Mononuclear cell (primary cell): Measurements from ENCODE around the gene PLEKHN1. TPM values are rescaled to one million over a fixed set of nuclear protein-coding genes. Genes with fewer than 3 reads are reported as not detected.
"Not testable (repeated sequence)": the region's sequence is repeated elsewhere in the genome, so short reads cannot be mapped to it uniquely, and the experiment has no call there.

ENCODE experiments used
- H3K27me3 ChIP-seq: 2 replicates; pipeline ENCODE4 v1.6.0; 2011; ENCODE audit warnings: low read length, control low read depth; ENCODE audit not compliant: insufficient read depth
- H3K4me1 ChIP-seq: 2 replicates; pipeline ENCODE4 v1.5.1; 2011; ENCODE audit warnings: mild to moderate bottlenecking, low read length, control low read depth; ENCODE audit not compliant: insufficient read depth
- H3K4me3 ChIP-seq: 2 replicates; pipeline ENCODE4 v1.5.1; 2011; ENCODE audit warnings: mild to moderate bottlenecking, low read length, moderate library complexity
- H3K9me3 ChIP-seq: 2 replicates; pipeline ENCODE4 v1.5.1; 2011; ENCODE audit warnings: low read depth, mild to moderate bottlenecking, control low read depth, low read length
- total RNA-seq: library from RNA; depleted of rRNA; stranded (reverse); fragments of >200 nt; gene quantifications from one replicate; pipeline ENCODE4 v1.2.3, GENCODE V29; 2012

The PLEKHN1 gene
- total RNA-seq, 1 donor = 0.10 TPM

DNA sequence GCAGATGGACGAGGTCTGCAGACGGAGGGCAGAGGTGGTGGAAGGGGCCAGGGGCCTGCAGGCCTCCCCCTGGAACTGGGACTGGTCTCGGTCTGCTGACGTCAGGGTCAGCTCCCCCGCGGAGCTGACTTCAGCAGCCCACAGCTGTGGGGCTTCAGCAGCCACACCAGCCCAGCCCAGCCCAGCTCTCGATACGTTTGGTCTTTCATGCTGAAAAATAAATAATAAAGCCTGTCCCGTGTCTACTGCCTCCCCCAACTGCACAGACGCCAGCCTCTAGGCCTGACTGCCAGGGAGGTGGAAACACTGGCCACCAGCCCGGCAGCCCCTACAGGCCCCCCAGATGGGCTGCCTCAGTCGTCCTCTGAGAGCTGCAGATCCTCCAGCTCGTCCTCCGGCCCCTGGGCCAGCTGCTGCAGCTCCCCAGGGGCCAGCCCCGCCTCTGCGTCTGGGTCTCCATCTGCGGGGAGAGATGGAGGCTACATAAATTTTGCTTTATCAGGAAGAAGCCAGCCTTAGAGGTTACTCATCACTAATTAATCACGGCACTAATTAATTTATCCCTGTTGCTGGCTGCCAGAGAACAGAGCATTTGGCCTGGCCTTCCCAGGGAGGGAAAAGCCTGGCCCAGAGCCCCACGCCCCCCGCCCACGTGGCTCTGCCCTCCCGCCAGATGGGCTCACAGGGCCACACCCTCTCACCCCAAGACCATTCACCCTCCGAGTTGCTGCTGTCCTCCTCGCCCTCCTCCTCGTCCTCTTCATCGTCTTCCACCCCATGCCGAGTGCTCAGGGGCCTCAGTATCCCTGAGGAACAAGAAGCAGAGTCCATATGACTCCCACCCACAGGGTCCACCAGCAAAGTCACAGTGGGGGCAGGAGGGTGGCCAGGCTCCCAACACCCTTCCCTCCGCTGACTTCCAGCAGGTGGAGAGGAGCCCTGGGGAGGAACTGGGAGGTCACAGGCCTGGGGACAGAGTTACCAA, 21.6 kb upstream of the PLEKHN1 start:
- Histone ChIP-seq H3K4me1 (peaks cover 11% of the 10 kb centered on the region), H3K4me3 (no peak overlapping the region), H3K9me3 (no peaks in the 10 kb centered on the region), H3K27me3 (peaks cover 21% of the 10 kb centered on the region)

DNA sequence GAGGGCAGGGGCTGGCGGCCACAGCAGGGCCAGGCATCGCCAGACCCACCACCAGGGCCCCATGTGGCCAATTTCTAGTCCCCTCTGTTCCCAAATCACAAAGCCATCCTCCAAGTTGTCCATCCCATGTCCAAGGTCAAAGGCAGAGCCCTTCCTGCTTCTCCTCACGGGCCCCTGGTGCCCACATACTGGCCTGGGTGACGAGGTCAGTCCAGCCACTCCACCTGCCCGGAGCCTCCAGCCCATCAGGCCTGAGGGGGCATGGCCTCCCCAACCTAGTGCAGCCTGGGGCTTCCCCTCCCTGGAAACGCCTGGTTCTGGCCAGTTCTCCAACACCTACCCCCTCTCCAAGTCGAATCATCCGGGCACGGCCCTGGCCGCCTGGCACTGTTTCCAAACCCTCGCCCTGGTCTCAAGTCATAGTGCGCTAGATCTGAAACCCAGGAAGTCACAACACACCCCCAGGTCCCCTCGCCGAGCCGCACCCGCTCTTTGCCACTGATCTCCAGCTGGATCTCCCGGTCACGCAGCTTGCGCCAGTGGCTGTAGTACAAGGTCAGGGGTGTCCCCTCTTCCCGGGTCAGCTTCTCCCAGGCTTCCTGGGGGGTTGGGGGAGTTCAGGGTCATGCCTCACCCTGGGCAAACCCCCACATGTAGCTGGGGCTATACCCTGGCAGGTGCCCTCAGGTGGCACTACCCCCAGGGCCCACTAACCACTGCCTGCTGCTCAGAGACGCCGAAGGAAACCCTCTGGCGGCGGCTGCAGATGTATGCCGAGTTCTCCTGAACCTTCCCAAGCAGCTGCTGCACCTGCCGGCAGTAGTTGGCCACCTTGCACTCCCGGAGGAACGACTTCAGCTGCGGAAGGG, 20.4 kb upstream of the PLEKHN1 start:
- peaks cover 12% of the 10 kb centered on the region for H3K27me3 ChIP-seq
- H3K4me1 ChIP-seq = peaks cover 5% of the 10 kb centered on the region
- no peaks in the 10 kb centered on the region for H3K9me3 ChIP-seq

GRCh38 chr1:946811-947210, 19.5 kb upstream of the PLEKHN1 start:
- not testable (repeated sequence) for H3K27me3 ChIP-seq, H3K9me3 ChIP-seq, H3K4me1 ChIP-seq, H3K4me3 ChIP-seq

More for the DNA sequence above, 20.4 kb upstream of the PLEKHN1 start:
- H3K4me3 ChIP-seq = no peak overlapping the region

GRCh38 chr1:947958-948357, 18.3 kb upstream of the PLEKHN1 start:
- Histone ChIP-seq H3K27me3 (peaks cover 3% of the 10 kb centered on the region), H3K4me1 (no peaks in the 10 kb centered on the region), H3K9me3 (no peaks in the 10 kb centered on the region), H3K4me3 (no peak overlapping the region)

- no peaks in the 10 kb centered on the region for H3K27me3 ChIP-seq
- no peak overlapping the region for H3K4me3 ChIP-seq
- H3K9me3 ChIP-seq = no peaks in the 10 kb centered on the region
- H3K4me1 ChIP-seq = no peaks in the 10 kb centered on the region
Measured at GRCh38 chr1:950268-950667, 16.0 kb upstream of the PLEKHN1 start.

GRCh38 chr1:950881-951280, 15.4 kb upstream of the PLEKHN1 start:
- no peaks in the 10 kb centered on the region for H3K27me3 ChIP-seq
- no peak overlapping the region for H3K4me3 ChIP-seq
- H3K4me1 ChIP-seq = peaks cover 4% of the 10 kb centered on the region
- no peaks in the 10 kb centered on the region for H3K9me3 ChIP-seq

GRCh38 chr1:951364-951763, 14.9 kb upstream of the PLEKHN1 start:
- Histone ChIP-seq H3K4me1 (peaks cover 4% of the 10 kb centered on the region), H3K4me3 (no peak overlapping the region), H3K27me3 (no peaks in the 10 kb centered on the region), H3K9me3 (no peaks in the 10 kb centered on the region)

DNA sequence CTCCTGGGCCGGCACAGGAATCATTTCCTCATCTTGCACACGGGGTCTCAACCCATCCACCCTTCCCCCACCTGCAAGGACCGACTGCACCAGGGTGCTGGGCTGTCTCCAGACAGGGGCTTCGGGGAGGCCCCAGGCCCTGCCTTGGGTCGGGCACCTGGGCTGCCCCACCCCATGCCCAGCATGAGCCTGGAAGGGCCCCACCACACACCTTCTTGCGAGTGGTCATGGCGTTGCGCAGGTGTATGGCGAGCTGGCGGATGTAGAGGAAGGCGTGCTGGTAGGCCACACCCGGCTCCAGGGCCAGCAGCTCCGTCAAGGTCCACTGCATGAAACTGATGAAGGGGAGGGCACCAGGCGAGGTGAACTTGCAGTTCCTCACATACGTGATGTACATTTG, 14.1 kb upstream of the PLEKHN1 start:
- Histone ChIP-seq H3K9me3 (no peaks in the 10 kb centered on the region), H3K27me3 (no peaks in the 10 kb centered on the region), H3K4me3 (no peak overlapping the region), H3K4me1 (peaks cover 9% of the 10 kb centered on the region)

DNA sequence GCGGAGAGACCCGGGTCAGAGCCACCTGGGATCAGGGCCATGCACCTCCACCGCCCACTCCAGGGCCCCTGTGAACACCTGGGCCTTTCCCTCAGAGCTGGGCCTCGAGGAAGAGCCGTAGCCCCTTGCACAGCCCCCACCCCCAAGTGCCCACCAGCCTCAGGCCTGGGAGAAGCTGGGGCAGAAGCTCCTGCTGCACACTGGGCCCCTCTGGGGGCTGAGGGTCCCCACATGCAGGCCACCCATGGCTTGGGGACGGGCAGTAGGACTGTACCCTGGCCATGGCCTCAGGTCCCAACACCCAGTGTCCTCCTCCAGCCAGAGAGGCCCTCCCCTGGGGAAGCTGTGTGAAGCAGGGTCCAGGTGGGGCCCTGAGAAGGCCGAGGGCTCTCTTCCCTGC, 13.7 kb upstream of the PLEKHN1 start:
- Histone ChIP-seq H3K27me3 (no peaks in the 10 kb centered on the region), H3K4me3 (no peak overlapping the region), H3K4me1 (peaks cover 14% of the 10 kb centered on the region), H3K9me3 (no peaks in the 10 kb centered on the region)

DNA sequence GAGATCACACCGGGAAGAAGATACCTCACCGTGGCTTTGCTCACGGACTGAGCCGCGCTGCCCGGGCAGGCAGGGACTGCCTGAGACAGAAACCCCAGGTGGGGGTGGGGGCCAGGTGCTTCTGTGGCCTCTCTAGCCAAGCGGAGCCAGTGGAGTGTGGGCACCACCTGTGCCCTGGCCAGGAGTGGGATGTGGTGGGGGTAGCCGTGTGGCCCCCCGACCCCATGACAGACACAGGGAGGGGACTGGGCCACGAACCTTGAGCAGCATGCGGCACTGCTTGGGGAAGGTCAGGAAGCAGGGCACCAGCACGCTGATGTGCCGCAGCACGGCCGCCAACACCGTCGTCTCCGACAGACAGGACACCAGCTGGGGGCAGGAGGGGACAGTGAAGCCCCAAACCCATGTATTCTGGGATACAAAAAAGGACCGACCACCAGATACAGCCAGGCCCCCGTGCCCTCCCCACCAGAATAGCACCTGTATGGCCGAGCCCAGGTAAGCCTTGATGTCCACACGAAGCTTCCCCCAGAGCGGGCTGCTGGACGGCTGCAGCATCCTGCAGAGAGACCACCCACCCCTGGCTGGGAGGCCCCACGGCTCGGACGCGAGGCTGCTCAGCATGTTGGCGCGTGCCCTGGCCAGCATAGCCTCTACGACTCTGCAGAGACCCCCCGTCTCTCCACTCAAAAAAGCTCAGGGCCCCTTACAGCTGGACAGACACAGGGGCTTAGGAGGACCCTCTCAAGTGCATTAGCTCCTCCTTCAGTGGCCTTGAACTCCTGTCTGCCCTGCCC, 12.6 kb upstream of the PLEKHN1 start:
- no peaks in the 10 kb centered on the region for H3K27me3 ChIP-seq
- H3K9me3 ChIP-seq = no peaks in the 10 kb centered on the region

GRCh38 chr1:954927-955326, 11.4 kb upstream of the PLEKHN1 start:
- H3K27me3 ChIP-seq = no peaks in the 10 kb centered on the region
- H3K4me1 ChIP-seq = peaks cover 31% of the 10 kb centered on the region
- no peak overlapping the region for H3K4me3 ChIP-seq
- H3K9me3 ChIP-seq = no peaks in the 10 kb centered on the region

More for the DNA sequence above, 12.6 kb upstream of the PLEKHN1 start:
- Histone ChIP-seq H3K4me3 (no peak overlapping the region), H3K4me1 (peaks cover 25% of the 10 kb centered on the region)

GRCh38 chr1:955474-955873, 10.8 kb upstream of the PLEKHN1 start:
- no peaks in the 10 kb centered on the region for H3K9me3 ChIP-seq
- no peaks in the 10 kb centered on the region for H3K27me3 ChIP-seq
- no peak overlapping the region for H3K4me3 ChIP-seq
- H3K4me1 ChIP-seq = peaks cover 31% of the 10 kb centered on the region

DNA sequence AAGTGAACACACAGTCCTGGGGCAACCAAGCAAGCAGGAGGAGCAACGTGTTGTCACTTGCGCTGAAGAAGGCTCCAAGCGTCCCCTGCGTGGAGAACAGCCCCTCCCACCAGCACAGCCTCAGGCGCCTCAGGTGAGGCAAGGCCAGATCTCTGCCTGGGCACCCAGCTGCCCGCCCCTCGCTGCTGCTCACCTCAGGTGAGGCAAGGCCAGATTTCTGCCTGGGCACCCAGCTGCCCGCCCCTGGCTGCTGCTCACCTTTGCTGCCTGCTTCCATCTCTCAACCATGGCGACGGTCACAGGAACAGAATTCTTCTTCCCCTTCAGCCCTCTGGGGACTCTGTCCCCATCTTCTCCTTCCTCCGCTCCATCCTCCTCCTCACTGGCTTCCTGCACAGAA, 9.6 kb upstream of the PLEKHN1 start:
- H3K9me3 ChIP-seq = no peaks in the 10 kb centered on the region
- H3K27me3 ChIP-seq = no peaks in the 10 kb centered on the region
- H3K4me1 ChIP-seq = peaks cover 36% of the 10 kb centered on the region
- H3K4me3 ChIP-seq = no peak overlapping the region

DNA sequence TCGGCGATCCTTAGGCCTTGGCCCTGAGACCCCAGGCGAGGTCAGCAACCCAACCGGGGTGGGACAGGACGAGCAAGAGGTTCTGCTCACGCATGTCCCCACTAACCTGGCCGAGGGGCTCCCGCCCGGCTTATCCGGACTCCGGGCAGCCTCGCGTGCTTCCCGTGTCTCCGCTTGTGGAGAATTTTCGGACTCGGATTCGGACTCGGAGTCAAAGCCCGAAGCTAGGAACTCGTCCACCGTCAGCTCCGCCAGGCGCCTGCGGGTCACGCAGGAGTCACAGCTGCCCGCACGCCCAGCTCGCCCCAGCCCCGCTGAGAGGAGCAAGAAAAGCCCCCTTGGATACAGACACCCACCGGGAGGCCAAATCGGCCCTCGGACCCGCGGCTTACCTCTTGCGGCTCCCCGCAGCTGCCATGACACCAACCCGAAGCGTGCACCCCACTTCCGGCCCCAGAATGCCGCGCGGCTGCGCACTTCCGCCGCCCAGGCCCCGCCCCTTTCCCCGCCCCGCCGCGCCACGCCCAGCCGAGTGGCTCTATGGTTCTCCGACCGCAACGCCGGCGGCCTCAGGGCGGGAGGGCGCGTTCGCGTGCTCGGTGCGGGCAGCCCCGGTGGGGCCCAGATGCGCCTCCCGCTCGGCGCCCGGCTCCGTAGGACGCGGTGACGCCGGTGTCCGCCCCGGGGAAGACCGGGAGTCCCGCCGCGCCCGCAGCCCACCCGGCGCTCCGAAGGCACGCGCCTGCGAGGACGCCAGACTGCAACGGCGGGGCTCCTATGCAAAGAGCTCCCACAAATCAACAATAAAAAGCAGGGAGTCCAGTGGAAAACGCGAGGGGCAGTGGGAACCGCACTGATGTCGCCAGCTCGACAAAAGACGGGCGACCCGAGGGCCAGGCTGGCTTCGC, 7.2 kb upstream of the PLEKHN1 start, which contains the start of gene NOC2L:
Gene NOC2L (minus strand): TSS at position 434 of the 908 bp plus-strand sequence. CDS start 16 bp downstream, at position 418.
- peaks cover 36% of the 10 kb centered on the region for H3K4me1 ChIP-seq
- no peaks in the 10 kb centered on the region for H3K27me3 ChIP-seq
- peak within 1 kb of the TSS; percentile 97 for H3K4me3 ChIP-seq
- no peaks in the 10 kb centered on the region for H3K9me3 ChIP-seq
